Thyroid gland (tissue), 4 donors: ENCODE measurements around the gene CTSH. TPM values are rescaled to one million over a fixed set of nuclear protein-coding genes. Genes with fewer than 3 reads are reported as not detected.

Experiments
- DNase-seq, 2 donors: peaks; one replicate each; pipeline ENCODE4 v3.0.0-alpha.2; 2019
- H3K27ac ChIP-seq, 3 donors: fragments of 200-600 bp; sonication (generic); 1 replicate in 2 of 3; 2 replicates in 1 of 3; pipeline ENCODE4 v1.5.1; 2016 to 2019; ENCODE audit warnings: mild to moderate bottlenecking in 1 of 3, moderate library complexity in 1 of 3
- H3K27me3 ChIP-seq: fragments of 200-600 bp; sonication (generic); one replicate; pipeline ENCODE4 v1.5.1; 2019
- H3K36me3 ChIP-seq, 2 donors: fragments of 200-600 bp; sonication (generic); one replicate each; pipeline ENCODE4 v1.5.1; 2016 to 2019
- H3K4me1 ChIP-seq, 2 donors: fragments of 200-600 bp; sonication (generic); one replicate each; pipeline ENCODE4 v1.5.1; 2017 to 2019
- H3K4me3 ChIP-seq, 3 donors: fragments of 200-600 bp; sonication (generic); replicated peaks in 1 of 3; 1 replicate in 2 of 3; 2 replicates in 1 of 3; pipeline ENCODE4 v1.5.1; 2016; ENCODE audit warnings: mild to moderate bottlenecking in 1 of 3
- H3K9me3 ChIP-seq: fragments of 200-600 bp; sonication (generic); one replicate; pipeline ENCODE4 v1.5.1; 2017
- POLR2A ChIP-seq, 2 donors: fragments of 450-650 bp; IDR thresholded peaks; one replicate each; pipeline ENCODE4 v1.6.1; 2017; ENCODE audit warnings: antibody characterized with exemption in 2 of 2, mild to moderate bottlenecking in 2 of 2, moderate library complexity in 1 of 2
- WGBS, 2 donors: methylation state at CpG; one replicate each; pipeline ENCODE4 v1.1.5; 2017; 5-methylcytosine and 5-hydroxymethylcytosine counted together
- intact Hi-C: fragments of 100-400 bp; cut with DNase I; formaldehyde crosslinking; loops from one replicate; pipeline ENCODE4 v1.15.1; 2023
- total RNA-seq, 4 donors: library from RNA; depleted of rRNA; stranded (reverse); fragments of >200 nt; gene quantifications; one replicate each; pipeline ENCODE4 v1.2.3, GENCODE V29; 2016
- TF ChIP-seq, protein P1 (sequence below), 6 experiments: fragments of 200-600 bp in 3 of 6; fragments of 450-650 bp in 3 of 6; sonication (generic) in 3 of 6; IDR thresholded peaks; one replicate each; pipeline ENCODE4 v1.5.1; 2016 to 2019; ENCODE audit warnings: antibody characterized with exemption in 6 of 6, mild to moderate bottlenecking in 2 of 6, inconsistent platforms in 1 of 6, moderate library complexity in 1 of 6

The CTSH gene
- total RNA-seq, 4 donors from 2014 or later, result 91.1 to 123 (median 110) TPM

DNA sequence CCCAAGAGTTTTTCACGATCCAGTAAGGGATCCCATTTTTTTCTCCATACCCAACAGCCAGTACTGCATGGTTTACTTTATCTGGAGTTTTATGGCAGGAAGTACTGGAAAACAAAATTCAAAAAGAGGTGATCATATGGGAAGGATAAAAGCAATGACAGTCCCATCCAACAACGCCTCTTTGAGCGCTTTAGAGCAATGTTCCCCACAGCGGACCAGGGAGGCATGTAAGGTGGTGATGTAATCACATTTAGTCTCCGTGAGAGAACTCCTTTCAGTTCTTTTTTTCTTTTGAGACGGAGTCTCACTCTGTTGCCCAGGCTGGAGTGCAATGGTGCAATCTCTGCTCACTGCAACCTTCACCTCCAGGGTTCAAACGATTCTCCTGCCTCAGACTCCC is 21.8 kb downstream of the CTSH start:
- Histone ChIP-seq H3K4me1 (no peaks in the 10 kb centered on the region), H3K27ac (no peak overlapping the region), H3K9me3 (no peaks in the 10 kb centered on the region), H3K36me3 (peaks cover 11 to 18% of the 10 kb centered on the region in 2 donors), H3K4me3 (no peak overlapping the region), H3K27me3 (no peaks in the 10 kb centered on the region)
- intact Hi-C loops, result no loop called here
- WGBS, 2 donors, result 83 to 86% methylated on average over 7 of the region's 7 CpGs
- DNase-seq, result no peak
- TF ChIP-seq, protein P1, sequence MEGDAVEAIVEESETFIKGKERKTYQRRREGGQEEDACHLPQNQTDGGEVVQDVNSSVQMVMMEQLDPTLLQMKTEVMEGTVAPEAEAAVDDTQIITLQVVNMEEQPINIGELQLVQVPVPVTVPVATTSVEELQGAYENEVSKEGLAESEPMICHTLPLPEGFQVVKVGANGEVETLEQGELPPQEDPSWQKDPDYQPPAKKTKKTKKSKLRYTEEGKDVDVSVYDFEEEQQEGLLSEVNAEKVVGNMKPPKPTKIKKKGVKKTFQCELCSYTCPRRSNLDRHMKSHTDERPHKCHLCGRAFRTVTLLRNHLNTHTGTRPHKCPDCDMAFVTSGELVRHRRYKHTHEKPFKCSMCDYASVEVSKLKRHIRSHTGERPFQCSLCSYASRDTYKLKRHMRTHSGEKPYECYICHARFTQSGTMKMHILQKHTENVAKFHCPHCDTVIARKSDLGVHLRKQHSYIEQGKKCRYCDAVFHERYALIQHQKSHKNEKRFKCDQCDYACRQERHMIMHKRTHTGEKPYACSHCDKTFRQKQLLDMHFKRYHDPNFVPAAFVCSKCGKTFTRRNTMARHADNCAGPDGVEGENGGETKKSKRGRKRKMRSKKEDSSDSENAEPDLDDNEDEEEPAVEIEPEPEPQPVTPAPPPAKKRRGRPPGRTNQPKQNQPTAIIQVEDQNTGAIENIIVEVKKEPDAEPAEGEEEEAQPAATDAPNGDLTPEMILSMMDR (IDR thresholded peaks at IDR 0.05), result no peak
- TF ChIP-seq POLR2A (IDR thresholded peaks at IDR 0.05), result no peak

DNA sequence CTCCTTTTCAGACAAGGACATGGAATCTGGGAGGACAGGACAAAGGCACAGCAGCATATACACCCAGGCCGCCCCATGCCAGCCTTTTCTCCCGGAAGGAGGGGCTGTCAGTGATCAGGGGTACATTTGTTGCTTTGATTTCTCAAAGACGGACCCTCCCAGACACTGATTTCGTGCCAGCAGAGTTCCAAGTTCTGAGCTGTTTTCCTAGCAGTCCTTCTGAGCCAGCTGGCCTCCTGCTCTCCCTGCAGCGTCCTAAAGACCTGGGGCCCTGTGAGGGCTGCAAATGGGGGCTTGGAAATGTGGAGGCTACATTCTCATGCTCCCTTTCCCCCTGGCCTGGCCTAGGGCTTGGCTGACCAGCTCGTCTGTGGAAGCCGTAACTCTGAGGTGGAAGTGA is 22.3 kb downstream of the CTSH start:
- H3K4me3 ChIP-seq, result no peak overlapping the region
- H3K27me3 ChIP-seq, result no peaks in the 10 kb centered on the region
- WGBS, 2 donors, result 90 to 94% methylated on average over 6 to 7 of the region's 7 CpGs
- intact Hi-C loops, result no loop called here
- no peak overlapping the region for H3K27ac ChIP-seq
- H3K4me1 ChIP-seq, result no peaks in the 10 kb centered on the region
- H3K9me3 ChIP-seq, result no peaks in the 10 kb centered on the region
- no peak for TF ChIP-seq POLR2A (IDR thresholded peaks at IDR 0.05)
- TF ChIP-seq, protein P1 (IDR thresholded peaks at IDR 0.05), result no peak
- DNase-seq, result no peak
- peaks cover 11 to 18% of the 10 kb centered on the region in 2 donors for H3K36me3 ChIP-seq

DNA sequence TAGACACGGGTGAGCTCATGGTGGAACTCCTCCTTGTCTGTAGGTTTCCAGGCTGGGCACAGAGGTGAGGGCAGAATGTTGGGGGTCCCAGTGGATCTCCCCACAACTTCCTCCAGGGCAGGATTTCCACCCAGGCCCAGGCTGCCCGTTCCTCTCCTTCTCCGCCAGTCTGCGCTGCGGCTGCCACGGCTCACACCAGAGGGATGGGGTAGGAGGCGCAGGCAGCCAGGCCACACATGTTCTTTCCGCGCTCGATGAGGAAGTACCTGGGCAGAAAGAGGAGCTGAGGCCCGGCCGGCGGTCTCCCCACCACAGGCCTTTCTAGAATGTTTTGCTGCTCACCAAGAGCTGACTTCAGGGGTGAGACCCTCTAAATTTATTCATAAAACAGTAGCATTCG is 22.9 kb downstream of the CTSH start:
- Histone ChIP-seq H3K36me3 (peaks cover 11 to 18% of the 10 kb centered on the region in 2 donors), H3K9me3 (no peaks in the 10 kb centered on the region), H3K4me3 (no peak overlapping the region), H3K4me1 (peaks cover 1 to 2% of the 10 kb centered on the region in 2 donors), H3K27ac (no peak overlapping the region), H3K27me3 (no peaks in the 10 kb centered on the region)
- WGBS, 2 donors, result 96 to 97% methylated on average over 14 of the region's 14 CpGs
- DNase-seq, result no peak
- intact Hi-C loops, result no loop called here
- TF ChIP-seq, protein P1 (IDR thresholded peaks at IDR 0.05), result no peak
- no peak for TF ChIP-seq POLR2A (IDR thresholded peaks at IDR 0.05)

DNA sequence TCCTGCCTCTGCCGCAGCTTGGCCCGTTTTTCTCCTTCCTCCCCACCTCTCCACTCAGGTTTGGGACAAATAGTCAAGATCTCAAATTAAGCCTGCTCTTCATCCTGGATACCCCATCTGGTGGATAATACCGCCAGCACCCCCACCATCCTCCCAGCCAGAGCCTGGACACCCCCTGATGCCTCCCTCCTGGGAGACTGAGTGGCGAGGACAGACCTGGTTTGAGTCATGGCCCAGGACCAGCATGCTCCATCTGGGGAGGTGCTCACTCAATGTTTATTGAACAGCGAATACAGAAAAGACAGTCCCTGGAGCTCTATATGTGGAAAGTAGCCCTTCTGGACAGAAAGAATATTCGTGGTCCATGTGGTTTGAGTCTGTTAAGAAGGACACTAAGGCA is 23.3 kb downstream of the CTSH start:
- no peak overlapping the region for H3K27ac ChIP-seq
- no peak overlapping the region for H3K4me3 ChIP-seq
- H3K36me3 ChIP-seq, result peaks cover 11 to 18% of the 10 kb centered on the region in 2 donors
- 83 to 87% methylated on average over 6 of the region's 6 CpGs for WGBS, 2 donors
- no peaks in the 10 kb centered on the region for H3K27me3 ChIP-seq
- no peak for DNase-seq
- H3K4me1 ChIP-seq, result peaks cover 4 to 5% of the 10 kb centered on the region in 2 donors
- no peaks in the 10 kb centered on the region for H3K9me3 ChIP-seq
- intact Hi-C loops, result no loop called here
- TF ChIP-seq, protein P1 (IDR thresholded peaks at IDR 0.05), result no peak
- TF ChIP-seq POLR2A (IDR thresholded peaks at IDR 0.05), result no peak

DNA sequence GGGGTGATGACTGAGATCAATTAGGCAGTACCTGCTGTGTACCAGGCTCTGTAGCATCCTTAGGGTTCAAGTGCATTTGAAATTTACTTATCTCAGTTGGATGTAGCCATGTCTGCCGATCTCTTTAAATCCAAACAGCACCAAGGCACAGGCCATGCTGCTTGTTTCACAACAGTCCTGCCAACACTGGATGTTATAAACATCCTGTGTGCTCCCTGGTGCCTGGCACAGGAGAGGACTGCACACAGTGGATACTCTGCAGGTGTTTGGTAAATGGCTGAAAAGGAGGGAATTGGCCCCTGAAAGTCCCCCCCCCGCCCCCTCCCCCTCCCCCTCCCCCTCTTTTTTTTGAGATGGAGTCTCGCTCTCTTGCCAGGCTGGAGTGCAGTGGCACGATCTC is 27.0 kb downstream of the CTSH start:
- Histone ChIP-seq H3K4me3 (no peak overlapping the region), H3K27ac (no peak overlapping the region), H3K9me3 (no peaks in the 10 kb centered on the region), H3K27me3 (no peaks in the 10 kb centered on the region), H3K4me1 (peaks cover 4 to 29% of the 10 kb centered on the region in 2 donors), H3K36me3 (peaks cover 11 to 18% of the 10 kb centered on the region in 2 donors)
- intact Hi-C loops, result no loop called here
- DNase-seq, result no peak
- TF ChIP-seq POLR2A (IDR thresholded peaks at IDR 0.05), result no peak
- 91 to 92% methylated on average over 2 to 4 of the region's 4 CpGs for WGBS, 2 donors

DNA sequence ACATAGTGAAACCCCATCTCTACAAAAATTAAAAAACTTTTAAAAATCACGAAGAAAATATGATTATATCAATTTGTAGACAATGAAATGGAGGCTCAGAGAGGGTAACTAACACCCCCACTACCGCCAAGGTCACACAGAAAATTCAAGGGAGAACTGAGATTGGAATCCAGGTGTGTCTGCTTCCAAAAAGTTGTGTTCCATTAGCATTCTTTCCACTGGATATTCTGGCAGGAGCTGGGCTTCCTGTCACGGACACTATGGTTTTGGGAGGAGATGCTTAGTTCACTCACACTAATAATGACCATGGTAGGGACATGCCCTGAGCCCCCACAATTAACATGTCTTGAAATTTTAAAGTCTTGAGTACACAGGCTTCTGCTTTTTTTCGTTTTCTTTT is 28.8 kb downstream of the CTSH start:
- Histone ChIP-seq H3K9me3 (no peaks in the 10 kb centered on the region), H3K4me1 (peaks cover 4 to 29% of the 10 kb centered on the region in 2 donors), H3K27ac (peak overlapping the region in 1 of 3 donors; percentile 36), H3K4me3 (no peak overlapping the region), H3K27me3 (no peaks in the 10 kb centered on the region), H3K36me3 (peaks cover under 1 to 6% of the 10 kb centered on the region in 2 donors)
- 86% methylated on average over 4 of the region's 4 CpGs for WGBS, 2 donors
- DNase-seq, result no peak
- intact Hi-C loops, result no loop called here
- no peak for TF ChIP-seq POLR2A (IDR thresholded peaks at IDR 0.05)
- TF ChIP-seq, protein P1 (IDR thresholded peaks at IDR 0.05), result no peak
